ENCODE data around the gene SMIM36.
"Not testable (repeated sequence)": the region's sequence is repeated elsewhere in the genome, so short reads cannot be mapped to it uniquely, and the experiment has no call there.

SMIM36 gene

DNA sequence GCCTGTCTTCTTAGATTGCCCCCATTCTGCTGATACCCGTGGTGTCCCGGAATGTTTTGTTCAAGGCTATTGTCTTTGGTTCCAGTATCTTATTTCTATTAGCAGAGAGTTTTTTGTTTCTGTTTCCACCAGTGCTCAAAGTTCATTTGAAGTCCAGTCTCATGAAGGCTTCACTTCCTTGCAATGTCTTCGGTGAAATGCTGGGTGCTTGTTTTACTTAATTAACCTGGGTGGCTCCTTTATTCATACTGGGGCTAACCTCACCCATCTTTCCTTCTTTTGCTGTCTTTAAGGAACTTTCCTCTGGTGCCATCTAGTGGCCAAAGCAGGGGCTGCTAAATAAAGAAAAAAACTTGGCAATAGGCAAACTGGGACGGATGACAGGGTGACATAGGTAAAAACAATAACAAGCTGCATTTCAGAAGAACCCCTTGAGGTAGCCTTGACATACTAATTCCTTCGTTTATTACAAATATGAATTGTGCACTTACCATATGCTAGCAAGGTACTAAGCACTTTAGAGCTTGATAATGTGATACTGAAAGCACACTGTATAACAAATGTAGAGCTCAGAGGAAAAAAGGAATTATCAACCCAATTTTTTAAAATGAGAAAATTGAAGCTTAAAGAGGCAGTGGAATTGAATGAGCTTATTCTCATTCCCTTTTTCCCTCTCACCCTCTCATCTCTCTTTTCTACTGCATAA is 2.8 kb upstream of the SMIM36 start:
- TF ChIP-seq, protein P1, sequence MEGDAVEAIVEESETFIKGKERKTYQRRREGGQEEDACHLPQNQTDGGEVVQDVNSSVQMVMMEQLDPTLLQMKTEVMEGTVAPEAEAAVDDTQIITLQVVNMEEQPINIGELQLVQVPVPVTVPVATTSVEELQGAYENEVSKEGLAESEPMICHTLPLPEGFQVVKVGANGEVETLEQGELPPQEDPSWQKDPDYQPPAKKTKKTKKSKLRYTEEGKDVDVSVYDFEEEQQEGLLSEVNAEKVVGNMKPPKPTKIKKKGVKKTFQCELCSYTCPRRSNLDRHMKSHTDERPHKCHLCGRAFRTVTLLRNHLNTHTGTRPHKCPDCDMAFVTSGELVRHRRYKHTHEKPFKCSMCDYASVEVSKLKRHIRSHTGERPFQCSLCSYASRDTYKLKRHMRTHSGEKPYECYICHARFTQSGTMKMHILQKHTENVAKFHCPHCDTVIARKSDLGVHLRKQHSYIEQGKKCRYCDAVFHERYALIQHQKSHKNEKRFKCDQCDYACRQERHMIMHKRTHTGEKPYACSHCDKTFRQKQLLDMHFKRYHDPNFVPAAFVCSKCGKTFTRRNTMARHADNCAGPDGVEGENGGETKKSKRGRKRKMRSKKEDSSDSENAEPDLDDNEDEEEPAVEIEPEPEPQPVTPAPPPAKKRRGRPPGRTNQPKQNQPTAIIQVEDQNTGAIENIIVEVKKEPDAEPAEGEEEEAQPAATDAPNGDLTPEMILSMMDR (IDR thresholded peaks at IDR 0.05; ENCODE audit: control insufficient read depth, extremely low read depth, insufficient read depth), result peak; percentile 77
- no peak overlapping the region for H3K4me3 ChIP-seq (ENCODE audit: low read depth, low read length)
- DNase-seq (ENCODE audit: low read depth), result peak; percentile 51

DNA sequence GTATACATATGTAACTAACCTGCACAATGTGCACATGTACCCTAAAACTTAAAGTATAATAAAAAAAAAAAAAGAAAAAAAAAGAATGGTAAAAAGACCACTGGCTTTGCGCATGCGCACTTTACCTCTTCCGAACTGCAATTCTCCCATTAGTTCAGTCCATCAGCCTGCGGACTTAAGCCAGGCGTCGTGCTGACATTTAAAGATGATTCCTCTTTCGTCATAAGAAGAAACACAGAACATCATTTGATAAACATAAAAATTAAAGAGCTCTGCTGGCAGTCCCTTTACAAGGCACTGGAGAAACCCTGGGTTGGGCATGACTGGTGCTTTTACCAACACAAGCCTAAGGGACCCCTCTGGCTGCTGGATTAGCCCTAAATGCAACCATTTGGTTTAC is 3.6 kb downstream of the SMIM36 start:
- not testable (repeated sequence) for DNase-seq (ENCODE audit: low read depth); H3K4me3 ChIP-seq (ENCODE audit: low read depth, low read length)

DNA sequence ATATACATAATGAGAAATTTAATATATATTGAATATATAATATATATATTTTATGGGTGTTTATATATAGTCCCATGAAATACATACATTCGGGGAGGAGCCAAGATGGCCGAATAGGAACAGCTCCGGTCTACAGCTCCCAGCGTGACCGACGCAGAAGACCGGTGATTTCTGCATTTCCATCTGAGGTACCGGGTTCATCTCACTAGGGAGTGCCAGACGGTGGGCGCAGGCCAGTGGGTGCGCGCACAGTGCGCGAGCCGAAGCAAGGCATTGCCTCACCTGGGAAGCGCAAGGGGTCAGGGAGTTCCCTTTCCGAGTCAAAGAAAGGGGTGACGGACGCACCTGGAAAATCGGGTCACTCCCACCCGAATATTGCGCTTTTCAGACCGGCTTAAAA is 9.6 kb downstream of the SMIM36 start:
- H3K4me3 ChIP-seq (ENCODE audit: low read depth, low read length); DNase-seq (ENCODE audit: low read depth): not testable (repeated sequence)

GRCh38 chr17:55500103-55500502 is 11.1 kb downstream of the SMIM36 start:
- DNase-seq (ENCODE audit: low read depth), result no peak
- TF ChIP-seq, protein P1 (IDR thresholded peaks at IDR 0.05; ENCODE audit: control insufficient read depth, extremely low read depth, insufficient read depth), result no peak
- H3K4me3 ChIP-seq (ENCODE audit: low read depth, low read length), result no peak overlapping the region

- no peak for DNase-seq (ENCODE audit: low read depth)
- no peak overlapping the region for H3K4me3 ChIP-seq (ENCODE audit: low read depth, low read length)
- TF ChIP-seq, protein P1 (IDR thresholded peaks at IDR 0.05; ENCODE audit: control insufficient read depth, extremely low read depth, insufficient read depth), result no peak
Observed at GRCh38 chr17:55496094-55496881, 15.0 kb downstream of the SMIM36 start.

DNA sequence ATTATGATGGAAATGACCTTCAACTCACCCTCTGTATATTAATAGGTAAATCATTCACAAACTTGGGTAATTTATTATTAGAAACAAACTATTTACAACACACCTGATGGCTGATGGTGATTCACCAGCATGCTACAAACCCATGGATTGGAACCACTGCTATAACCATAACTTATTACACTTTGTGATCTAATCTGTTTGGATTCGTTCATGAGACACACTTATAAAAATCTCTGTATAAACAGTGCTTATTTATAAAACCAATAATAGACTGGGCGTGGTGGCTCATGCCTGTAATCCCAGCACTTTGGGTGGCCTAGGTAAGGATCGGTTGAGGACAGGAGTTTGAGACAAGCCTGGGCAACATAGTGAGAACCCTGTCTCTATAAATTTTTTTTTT is 16.0 kb downstream of the SMIM36 start:
- TF ChIP-seq, protein P1 (IDR thresholded peaks at IDR 0.05; ENCODE audit: control insufficient read depth, extremely low read depth, insufficient read depth), result no peak
- no peak overlapping the region for H3K4me3 ChIP-seq (ENCODE audit: low read depth, low read length)
- peak; percentile 96 for DNase-seq (ENCODE audit: low read depth)

DNA sequence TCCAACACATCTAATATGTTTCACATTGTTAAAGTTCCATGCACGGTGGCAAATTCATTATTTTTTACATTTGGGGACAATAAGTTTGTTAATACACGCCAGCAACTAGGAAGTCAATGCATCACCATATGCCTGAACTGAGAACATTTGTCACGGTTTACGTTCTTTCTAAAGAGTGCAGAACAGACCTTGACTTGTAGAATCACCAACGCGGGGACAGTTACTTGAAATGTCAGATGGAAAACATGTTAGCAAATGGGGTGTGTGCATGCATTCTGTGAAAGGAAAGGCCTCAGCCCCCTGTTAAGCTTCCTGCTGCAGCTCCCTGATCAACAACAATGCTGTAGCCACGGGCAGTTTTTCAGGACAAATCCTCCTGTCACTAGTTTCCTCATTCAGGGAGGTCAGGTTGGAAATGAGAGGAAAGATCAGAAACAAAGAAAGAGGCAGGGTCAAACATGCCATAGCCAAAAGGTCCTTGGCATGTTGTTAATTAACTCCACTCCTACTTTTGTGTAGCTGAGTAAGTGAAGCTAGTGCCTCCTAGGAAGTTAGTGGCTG is 18.4 kb downstream of the SMIM36 start:
- DNase-seq (ENCODE audit: low read depth), result no peak
- TF ChIP-seq, protein P1 (IDR thresholded peaks at IDR 0.05; ENCODE audit: control insufficient read depth, extremely low read depth, insufficient read depth), result no peak
- no peak overlapping the region for H3K4me3 ChIP-seq (ENCODE audit: low read depth, low read length)

Measured in LNCaP clone FGC (cell line).